IPS-NIHi11 (cell line): Measurements from ENCODE around the gene CD151.

Experiments
- DNase-seq: peaks from one replicate; pipeline ENCODE4 v3.0.0; 2012; ENCODE audit warnings: mixed read lengths, low spot score

The CD151 gene

DNA sequence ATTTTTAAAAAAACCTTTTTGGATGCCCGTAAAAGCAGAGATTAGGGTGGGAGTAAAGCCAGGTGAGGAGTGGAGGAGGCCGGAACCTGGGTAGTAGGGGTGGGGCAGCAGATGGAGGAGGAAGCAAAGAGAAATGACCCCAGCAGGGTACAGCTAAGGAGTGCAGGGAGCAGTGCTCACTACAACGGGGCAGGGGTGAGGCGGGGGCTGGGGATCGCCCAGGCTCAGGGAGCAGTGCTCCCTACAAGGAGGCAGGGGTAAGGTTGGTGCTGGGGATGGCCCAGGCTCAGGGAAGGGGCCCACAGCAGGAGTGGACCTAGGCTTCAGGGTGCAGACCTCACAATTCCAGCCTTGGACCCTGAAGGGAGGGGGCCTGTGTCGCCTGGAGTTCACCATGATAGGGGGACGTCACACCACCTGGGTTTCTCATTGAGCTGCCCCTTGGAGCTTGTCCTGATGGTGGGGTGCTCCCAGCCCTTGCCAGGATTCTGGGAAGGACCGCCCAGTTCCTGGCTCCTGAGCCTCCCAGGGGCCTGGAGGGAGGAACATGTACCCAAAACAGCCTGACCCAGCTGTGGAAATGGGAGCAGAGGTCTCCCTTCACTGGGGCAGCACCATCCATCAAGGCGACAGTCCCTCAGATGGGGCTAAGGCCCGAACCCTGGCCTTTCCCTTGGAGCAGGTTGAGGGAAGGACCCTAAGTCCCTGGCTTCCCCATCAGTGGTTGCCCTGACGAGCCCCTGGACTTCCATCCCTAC is 16.9 kb upstream of the CD151 start:
- no peak for DNase-seq

DNA sequence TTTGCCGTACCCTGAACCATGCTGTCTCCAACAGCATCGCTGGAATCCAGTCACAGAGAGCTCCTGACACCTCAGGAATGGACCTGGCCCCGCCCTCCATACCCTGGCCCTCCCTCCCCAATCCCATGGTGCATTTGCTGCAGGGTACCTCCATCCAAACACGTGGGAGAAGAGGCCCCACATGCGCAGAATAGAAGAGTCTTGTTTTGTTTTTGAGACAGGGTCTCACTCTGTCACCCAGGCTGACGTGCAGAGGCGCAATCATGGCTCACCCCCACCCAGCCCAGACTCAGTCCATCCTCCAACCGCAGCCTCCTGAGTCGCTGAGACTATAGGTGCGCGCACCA is 16.3 kb upstream of the CD151 start:
- no peak for DNase-seq

DNA sequence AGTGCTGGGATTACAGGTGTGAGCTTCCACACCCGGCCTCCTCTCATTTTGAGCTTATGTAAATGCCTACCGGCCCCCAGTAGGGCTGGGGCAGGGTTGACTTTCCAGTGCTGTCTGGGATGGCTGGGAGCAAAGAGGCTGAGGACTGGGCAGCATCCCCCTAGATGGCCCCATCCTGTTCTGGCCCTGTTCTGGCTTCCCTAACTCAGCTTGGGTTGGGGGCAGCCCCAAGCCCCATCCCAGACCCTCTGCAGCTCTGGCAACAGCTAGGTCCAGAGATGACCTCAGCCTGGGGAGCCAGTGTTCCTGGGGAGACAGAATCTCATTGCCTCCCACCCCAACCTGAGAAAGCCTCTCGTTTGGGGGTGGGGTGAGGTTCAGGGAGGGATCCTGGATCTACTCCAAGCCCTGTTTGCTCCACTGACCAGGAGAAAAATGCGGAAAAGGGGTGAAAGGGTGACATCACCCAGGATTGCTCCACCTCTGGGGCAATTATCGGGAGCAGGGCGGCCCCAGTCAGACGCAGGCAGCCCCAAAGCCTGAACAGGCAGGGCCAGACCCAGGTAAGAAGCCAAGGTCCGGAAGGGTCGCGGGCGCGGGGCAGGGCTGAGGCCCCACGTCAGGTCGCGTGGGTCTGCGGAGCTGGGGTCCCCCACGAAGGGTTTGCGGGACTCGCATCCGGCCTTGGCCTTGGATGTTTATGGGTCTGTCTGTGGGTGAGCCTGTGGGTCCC is 14.2 kb upstream of the CD151 start, which contains the start of gene PNPLA2:
TSS of gene PNPLA2 (plus strand) at position 519 of the 733 bp plus-strand sequence. CDS start 805 bp downstream, outside the sequence.
- no peak for DNase-seq

DNA sequence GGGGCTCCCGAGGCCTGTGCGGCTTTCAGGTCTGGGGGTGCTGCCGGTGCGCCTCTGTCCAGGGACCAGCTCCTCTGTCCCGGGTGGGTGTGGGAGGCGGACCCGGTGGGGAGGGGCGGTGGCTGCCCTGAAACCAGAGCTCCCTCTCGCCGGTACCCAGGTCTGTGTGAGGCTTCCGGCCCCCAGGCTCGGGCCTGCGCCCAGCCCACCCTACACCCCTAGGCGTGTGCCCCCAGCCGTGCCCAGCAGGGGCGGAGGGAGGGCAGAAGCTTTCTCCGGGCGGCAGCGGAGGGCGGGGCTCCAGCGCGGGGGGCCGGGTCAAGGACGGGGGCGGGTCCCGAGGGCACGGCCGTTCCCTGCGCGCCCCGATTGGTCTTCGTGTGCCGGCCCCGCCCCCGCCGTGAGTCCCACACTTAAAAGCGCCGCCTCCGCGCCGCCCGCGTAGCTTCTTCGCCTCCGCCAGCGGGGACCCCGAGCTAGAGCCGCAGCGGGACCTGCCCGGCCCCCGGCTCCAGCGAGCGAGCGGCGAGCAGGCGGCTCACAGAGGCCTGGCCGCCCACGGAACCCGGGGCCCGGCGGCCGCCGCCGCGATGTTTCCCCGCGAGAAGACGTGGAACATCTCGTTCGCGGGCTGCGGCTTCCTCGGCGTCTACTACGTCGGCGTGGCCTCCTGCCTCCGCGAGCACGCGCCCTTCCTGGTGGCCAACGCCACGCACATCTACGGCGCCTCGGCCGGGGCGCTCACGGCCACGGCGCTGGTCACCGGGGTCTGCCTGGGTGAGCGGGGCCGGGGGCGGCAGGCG is 13.4 kb upstream of the CD151 start:
- DNase-seq = peak; percentile 94

DNA sequence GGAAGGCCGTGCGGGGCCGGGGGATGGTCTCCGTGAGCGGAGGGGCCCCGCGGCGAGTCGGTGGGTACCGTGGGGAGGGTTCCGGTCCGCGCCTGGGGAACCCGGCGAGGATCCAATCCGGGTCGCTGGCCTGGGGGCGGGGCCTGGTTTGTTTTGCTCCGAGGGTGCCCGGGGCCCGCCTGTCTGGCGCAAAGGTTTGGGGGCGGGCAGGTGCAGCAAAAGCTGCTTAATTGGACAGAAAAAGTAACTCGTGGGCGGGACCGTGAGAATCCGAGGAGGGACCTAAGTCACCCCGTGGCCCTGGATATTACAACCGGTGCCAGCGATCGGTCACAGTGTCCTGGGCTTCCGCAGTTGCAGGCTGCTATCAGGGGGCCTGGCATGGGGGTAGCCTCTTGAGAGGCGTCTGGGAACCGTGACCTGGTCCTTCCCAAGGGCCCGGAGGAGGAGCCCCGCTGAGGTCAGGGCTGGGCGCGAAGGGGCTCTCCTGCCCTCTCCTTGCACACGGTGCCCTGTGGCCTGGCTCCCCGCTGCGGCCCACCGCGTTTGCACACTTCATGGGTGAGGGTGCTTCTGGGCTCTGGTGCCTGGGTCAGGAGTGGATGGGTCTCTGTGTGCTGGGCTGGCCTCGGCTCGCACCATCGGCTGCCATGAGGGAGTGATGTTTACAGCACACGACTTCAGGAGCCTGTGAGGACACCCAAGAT is 12.7 kb upstream of the CD151 start:
- DNase-seq = peak; percentile 81

DNA sequence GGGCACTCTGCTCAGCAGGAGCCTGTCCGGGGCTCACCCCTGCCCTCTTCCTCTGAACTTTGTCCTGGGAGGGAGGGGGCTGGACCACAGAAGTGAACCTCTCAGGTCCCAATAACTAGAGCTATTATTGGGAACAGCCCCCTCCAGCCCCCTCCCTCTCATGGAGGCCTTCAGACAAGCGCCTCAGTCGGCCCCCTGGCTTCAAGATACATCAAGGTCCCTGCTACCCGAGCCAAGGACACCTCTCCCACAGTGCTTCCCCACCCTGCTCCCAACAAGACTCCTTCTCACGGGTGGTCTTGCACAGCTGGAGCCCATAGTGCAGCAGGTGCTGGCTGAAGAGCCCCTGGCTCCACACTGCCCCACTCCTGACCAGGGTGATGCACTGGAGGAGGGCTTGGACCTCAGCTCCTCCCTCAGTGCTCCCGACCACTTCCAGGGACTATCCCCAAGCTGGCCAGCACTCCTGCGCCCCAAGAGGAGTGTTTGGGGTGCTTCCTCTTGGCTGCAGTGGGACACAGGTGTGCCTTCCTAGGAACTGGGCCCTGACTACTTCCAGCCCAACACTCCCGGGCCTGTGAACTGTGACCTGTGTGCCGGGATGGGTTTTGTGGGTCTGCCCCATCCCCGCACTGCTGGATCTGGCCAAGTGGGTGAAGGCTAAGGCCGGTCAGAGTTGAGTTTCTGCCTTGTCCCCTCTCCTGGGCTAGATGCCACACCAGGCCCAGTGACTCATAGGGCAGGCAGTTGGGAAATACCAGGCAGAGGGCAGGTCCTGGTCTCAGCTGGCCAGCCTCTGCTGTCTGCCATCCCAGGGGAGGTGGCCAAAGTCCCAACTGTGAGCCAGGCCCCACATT is 11.9 kb upstream of the CD151 start:
- no peak for DNase-seq

DNA sequence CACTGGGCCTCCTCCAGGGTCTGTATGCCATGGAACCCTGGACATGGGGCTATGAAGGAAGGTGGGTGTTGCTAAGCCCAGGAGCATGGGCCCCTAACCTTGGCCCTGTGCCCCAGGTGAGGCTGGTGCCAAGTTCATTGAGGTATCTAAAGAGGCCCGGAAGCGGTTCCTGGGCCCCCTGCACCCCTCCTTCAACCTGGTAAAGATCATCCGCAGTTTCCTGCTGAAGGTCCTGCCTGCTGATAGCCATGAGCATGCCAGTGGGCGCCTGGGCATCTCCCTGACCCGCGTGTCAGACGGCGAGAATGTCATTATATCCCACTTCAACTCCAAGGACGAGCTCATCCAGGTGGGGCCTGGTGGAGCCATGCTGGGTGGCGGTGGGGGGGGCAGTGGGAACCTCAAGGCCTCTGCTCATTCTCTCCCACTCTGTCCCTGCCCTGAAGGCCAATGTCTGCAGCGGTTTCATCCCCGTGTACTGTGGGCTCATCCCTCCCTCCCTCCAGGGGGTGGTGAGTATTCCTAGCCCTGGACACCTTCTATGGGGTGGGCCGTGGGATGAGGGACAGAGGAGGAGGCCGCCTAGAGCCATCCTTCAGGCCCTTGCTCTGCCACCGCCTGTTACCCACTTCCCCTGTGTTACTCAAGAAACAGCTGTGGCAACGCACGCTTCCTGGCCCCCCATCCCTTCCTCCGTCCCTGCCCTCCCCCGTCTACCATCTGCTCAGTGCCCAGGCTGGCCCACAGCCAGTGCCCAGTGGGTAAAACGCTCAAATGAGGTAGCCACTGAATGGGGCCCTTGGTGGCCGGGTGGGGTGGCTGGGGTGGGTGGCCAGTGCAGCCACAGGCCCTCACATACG is 11.0 kb upstream of the CD151 start:
- DNase-seq = no peak

DNA sequence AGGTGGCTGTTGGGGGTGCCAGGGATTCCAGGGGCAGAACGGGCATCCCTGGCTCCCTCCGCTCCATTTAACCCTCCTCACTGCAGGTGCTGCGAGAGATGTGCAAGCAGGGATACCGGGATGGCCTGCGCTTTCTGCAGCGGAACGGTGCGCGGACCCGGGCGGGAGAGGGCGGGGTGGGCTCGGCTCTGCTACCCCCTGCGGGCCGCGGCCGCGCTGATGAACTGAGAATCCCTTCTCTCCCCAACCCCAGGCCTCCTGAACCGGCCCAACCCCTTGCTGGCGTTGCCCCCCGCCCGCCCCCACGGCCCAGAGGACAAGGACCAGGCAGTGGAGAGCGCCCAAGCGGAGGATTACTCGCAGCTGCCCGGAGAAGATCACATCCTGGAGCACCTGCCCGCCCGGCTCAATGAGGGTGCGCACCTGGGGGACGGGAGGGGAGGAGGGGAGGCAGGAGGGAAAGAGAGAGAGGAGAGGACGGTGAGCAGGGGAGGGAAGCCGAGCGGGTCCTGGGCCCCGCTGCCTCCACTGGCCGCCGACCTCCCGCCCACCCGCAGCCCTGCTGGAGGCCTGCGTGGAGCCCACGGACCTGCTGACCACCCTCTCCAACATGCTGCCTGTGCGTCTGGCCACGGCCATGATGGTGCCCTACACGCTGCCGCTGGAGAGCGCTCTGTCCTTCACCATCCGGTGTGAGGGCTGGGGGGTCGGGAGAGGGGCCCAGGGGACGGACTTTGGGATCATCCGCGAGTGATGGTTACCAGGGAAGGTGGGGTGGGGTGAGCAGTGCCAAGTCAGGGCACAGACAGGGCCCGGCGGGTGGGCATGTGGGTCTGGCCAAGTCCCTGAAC is 9.1 kb upstream of the CD151 start:
- DNase-seq = no peak

DNA sequence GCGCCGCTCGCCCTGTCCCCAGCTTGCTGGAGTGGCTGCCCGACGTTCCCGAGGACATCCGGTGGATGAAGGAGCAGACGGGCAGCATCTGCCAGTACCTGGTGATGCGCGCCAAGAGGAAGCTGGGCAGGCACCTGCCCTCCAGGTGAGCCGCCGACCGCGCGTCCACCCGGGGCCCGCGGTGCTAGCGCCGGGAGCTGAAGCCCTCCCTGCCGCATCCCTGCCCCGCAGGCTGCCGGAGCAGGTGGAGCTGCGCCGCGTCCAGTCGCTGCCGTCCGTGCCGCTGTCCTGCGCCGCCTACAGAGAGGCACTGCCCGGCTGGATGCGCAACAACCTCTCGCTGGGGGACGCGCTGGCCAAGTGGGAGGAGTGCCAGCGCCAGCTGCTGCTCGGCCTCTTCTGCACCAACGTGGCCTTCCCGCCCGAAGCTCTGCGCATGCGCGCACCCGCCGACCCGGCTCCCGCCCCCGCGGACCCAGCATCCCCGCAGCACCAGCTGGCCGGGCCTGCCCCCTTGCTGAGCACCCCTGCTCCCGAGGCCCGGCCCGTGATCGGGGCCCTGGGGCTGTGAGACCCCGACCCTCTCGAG is 8.4 kb upstream of the CD151 start:
- DNase-seq = no peak

DNA sequence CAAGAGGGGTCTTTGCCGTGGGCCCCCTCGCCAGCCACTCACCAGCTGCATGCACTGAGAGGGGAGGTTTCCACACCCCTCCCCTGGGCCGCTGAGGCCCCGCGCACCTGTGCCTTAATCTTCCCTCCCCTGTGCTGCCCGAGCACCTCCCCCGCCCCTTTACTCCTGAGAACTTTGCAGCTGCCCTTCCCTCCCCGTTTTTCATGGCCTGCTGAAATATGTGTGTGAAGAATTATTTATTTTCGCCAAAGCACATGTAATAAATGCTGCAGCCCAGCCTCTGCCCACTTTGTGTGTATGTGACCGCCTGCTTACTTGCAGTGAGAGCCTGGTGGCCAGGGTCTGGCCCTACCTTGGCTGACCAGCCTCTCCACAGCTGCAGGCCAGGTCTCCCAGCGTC is 7.8 kb upstream of the CD151 start:
- DNase-seq = no peak

DNA sequence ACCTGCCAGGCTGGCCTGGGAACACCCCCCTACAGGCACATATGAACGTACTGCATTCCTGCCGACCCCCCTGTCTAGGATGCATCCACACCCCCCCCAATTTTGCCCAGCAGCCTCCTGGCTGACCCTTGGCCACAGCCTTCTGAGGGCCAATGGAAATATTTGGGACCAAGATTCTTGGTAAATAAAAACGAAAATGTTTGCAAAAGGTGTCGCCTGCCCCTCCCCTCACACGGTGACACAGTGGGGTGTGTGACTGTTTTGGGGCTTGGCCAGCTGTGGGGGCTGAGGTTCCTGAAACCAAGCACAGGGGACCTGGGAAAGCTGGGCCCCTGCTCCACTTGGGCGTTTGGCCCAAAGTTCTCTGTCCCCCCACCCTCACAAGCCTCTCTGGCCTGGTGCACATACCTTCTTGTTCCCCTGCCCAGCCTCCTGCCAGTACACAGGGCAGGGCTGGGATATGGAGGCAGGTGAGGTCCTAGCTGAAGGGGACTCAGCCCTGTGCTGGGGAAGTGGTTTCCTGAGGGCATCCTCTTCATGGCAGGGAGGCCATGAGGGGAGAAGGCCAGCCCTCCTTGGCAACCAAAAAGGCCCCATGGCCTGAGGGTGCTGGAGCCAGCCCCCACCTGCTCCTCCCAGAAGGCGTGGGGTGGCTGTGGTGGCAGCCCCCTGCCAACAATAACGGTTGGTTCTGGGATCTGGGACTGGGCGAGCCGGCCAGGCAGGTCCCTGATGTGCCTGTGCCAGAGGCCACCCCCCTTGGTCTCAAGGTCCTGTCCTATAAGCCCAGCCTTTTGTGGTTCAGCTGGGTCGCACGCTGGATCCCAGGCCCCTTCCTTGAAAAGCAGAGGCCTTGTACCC is 7.2 kb upstream of the CD151 start:
- no peak for DNase-seq

DNA sequence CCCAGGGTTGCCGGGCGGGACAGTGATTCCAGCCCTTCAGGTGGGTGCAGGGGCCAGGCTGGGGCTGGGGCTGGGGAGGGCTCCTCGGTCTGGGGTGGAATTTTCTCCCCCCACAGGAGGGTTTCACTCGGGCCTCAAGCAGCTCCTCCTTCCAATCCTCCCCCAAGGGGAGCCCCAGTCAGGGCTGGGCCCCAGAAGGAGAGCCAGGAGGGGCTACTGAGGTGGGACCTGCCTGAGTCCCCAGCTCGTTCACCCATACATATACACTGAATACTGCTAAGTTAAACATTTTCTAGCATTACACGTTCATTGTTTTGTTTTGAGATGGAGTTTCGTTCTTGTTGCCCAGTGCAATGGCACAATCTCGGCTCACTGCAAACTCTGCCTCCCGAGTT is 6.5 kb upstream of the CD151 start:
- DNase-seq = no peak

DNA sequence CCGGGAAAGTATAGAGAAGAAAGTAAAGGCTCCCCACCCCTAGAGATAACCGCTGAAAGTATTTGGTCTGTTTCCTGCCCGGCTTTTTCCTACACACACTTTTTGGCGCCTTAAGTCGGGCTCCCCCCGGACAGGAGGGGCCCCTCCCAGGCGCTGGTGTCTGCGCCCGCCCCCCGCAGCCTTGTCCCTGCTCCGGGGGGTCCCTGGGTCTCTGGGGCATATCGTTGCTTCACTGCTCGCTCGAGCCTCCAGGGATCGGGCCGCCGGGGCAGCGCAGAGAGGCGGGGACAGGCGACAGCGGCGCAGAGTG is 6.0 kb upstream of the CD151 start:
- DNase-seq = no peak

DNA sequence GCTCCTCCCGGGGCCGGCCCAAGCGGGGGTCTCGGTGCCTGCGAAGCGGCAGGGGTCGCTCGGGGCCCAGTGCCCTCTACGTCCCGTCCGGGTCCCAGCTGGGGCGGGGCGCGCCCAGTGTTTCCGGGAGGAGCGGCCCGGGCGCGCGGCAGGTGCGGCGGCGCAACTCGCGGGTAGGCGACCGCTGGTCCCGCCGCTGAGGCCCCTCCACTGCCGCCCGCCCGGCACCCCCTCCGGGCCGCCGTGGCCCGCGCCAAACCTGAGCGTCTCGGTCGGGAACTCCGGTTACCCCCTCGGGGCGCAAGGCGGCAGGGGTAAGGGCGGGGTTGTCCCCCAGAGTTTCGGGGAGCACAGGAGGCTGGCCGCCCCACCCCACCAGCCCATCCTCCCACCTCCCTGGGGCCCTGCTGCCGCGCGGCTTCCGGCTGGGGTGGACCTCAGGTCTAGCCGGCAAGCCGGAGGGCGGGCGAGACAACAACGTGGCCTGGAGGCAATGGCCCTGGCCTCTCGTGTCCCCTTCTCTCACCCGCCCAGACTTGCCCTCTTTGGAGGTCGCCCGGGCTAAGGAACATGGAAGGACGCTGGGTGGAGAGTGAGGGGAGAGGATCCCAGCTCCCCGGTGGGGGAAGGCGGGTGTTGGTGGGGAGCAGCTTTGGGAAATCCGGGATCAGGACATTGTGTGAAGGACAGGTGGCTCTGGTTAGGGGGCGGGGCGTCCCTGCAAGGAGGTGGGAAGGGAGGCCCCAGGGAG is 5.4 kb upstream of the CD151 start:
- no peak for DNase-seq

DNA sequence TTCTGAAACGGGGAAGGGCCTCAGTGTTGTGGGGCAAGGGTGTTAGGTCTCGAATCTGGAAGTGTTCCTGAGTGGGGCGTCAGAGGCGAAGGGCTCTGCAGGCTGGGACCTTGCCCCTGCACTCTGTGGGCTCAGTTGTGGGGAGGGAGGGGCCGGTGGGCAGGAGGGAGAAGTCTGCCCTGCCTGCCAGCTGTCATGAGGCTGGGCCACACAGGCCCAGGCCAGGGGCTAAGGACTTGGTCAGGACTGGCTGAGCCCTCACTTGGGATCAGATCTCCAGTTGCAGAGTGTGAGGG is 4.9 kb upstream of the CD151 start, which contains the start of gene CRACR2B:
TSS of gene CRACR2B (plus strand) at position 23 of the 296 bp plus-strand sequence. CDS start 689 bp downstream, outside the sequence.
- DNase-seq = no peak

DNA sequence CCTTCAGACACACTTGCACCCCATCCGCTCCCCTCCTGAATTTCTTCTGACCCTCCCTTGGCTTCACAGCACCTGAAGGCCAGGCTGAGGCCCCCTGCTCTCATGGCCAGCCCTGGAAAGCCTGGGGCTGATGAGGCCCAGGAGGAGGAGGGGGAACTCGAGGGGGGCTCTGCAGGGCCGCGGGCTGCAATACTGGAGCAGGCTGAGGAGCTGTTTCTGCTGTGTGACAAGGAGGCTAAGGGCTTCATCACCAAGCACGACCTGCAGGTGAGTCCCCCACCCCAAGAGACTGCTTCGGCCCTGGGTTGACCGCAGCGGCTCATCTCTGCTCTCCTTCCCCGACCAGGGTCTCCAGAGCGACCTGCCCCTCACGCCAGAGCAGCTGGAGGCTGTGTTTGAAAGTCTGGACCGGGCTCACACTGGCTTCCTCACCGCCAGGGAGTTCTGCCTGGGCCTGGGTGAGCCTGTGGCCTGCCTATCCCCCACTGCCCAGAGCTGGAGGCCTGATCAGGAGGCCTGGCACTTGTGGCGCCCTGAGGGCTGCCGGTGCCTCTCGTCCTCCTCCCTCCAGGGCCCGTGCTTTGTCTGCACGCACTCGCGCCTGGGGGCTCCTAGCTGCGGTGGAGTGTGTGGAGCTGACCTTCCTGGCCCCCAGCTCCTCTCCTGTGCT is 4.1 kb upstream of the CD151 start:
- no peak for DNase-seq
